ENCODE data around the gene AFAP1. TPM values are rescaled to one million over a fixed set of nuclear protein-coding genes. Genes with fewer than 3 reads are reported as not detected.

AFAP1 gene
- total RNA-seq, 4 donors from 2014 or later: 14.8 to 28.3 (median 19.4) TPM

- TF ChIP-seq CTCF (IDR thresholded peaks at IDR 0.05; ENCODE audit: low read depth): no peak
Measured at GRCh38 chr4:7902826-7903225, 36.8 kb downstream of the AFAP1 start.

DNA sequence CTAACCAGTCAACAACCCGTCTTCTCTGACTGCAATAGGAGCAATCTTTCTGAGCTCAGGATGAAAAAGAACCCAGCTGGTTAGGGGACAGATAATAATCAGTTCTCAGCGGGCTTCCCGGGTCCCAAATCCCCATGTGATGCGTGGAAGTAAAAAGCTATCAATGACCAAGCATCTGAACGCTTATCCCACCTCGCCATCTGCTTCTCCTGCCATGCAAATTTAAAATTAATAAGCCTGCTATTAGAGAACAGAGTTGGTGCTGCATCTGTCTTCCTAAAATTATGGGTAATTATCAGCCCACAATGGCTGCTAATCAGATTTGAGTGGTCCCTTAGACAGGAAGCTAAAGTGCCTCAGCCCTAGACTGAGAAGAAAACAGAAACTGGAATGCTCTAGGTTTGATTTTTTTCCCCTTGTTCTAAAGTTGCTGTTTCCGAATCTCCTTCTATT lies 37.5 kb downstream of the AFAP1 start:
- no peak for TF ChIP-seq CTCF (IDR thresholded peaks at IDR 0.05; ENCODE audit: low read depth)

DNA sequence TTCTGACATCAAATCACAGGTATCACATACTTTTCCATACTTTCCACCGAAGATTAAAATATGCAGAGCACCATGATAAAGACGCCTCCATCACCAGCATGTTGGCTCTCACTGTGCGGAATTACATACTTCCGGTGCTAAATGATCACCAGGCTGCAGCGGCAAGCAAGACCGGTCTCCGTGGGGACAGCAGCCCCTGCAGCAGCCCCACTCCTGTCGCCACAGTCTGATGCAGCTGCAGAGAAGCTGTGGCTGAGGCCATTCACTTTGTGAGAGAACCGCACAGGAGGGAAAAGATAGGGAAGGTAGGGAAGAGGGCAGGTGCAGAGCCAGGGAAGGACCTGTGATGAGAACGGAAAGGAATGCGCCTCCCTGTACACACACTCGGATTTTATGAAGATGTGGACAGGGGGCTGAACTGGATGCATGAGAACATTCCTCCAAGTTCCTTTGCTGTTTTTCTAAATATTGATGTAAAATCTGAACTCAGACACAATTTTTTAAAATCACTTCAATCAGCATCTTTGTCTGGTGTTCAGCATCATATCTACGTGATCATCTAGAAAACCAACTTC lies 38.3 kb downstream of the AFAP1 start:
- TF ChIP-seq CTCF (IDR thresholded peaks at IDR 0.05; ENCODE audit: low read depth): no peak

DNA sequence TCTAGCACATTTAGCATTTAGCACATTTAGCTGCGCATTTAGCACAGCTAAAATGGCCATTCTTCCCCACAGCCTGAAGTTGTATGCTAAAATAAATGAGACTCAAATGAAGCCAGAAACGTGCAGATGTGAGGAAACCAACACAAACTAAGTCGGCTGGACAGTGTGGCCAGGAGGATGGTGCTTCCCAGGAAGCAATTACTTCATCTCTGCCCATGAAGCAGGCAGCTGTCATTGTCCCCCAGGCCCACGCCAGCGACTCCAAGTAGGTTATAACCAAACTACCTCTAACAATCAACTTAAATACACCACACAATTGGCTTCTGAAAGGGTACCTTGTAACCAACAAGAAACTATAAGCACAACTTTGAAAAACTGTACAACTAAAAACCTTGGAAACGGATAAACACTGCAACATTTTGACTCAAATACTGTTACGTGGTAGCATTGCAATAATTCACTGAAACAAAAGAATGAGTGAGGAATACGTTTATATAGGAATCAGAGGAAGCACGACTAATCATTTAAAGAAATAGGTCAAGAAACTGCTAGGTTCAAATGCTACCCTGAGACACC lies 39.2 kb downstream of the AFAP1 start:
- TF ChIP-seq CTCF (IDR thresholded peaks at IDR 0.05; ENCODE audit: low read depth): no peak

GRCh38 chr4:7899184-7899869 lies 40.3 kb downstream of the AFAP1 start:
- no peak for TF ChIP-seq CTCF (IDR thresholded peaks at IDR 0.05; ENCODE audit: low read depth)

- TF ChIP-seq CTCF (IDR thresholded peaks at IDR 0.05; ENCODE audit: low read depth): no peak
Measured at GRCh38 chr4:7898385-7898784, 41.3 kb downstream of the AFAP1 start.

- no peak for TF ChIP-seq CTCF (IDR thresholded peaks at IDR 0.05; ENCODE audit: low read depth)
Measured at GRCh38 chr4:7897811-7898210, 41.9 kb downstream of the AFAP1 start.
